Stomach (tissue), 4 donors: Measurements from ENCODE around the gene CACNA2D4.

Source experiments
- POLR2A ChIP-seq, 4 donors: fragments of 450-650 bp; IDR thresholded peaks; one replicate each; pipeline ENCODE4 v1.6.1; 2016; ENCODE audit warnings: antibody characterized with exemption in 4 of 4, control low read depth in 2 of 4, mild to moderate bottlenecking in 1 of 4, moderate library complexity in 1 of 4
- POLR2AphosphoS5 ChIP-seq, 3 donors: sonication (generic); formaldehyde crosslinking; IDR thresholded peaks; one replicate each; pipeline ENCODE4 v1.6.1; 2016; ENCODE audit warnings: antibody characterized with exemption in 3 of 3
- TF ChIP-seq, protein P1 (sequence below), 7 experiments: fragments of 450-650 bp in 4 of 7; fragments of 200-600 bp in 3 of 7; sonication (generic) in 3 of 7; IDR thresholded peaks; one replicate each; pipeline ENCODE4 v1.5.1; 2016 to 2019; ENCODE audit warnings: antibody characterized with exemption in 7 of 7, control low read depth in 2 of 7, mild to moderate bottlenecking in 1 of 7

DNA sequence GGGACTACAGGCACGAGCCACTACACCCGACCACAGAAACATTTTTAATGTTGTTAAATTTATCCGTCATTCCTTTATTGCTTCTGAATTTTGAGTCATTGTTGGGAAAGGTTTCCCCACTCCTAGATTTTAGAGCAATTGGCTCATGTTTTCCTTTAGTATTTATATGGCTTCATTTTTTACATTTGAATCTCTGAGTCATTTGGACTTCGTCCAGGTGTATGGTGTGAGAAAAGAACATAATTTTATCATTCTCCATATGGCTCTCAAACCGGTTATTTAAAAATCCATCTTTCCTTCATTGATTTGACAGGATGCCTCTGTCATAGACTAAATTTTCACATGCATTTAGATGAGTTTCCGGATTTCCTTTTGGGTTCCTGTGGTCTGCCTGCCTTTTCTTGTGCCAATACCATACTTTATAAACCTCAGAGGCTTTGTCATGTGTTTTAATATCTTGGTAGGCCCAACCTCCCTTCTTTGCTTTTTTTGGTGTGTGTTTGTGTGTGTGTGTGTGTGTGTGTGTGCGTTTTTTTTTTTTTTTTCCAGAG, 67.2 kb downstream of the CACNA2D4 start:
- TF ChIP-seq POLR2A (IDR thresholded peaks at IDR 0.05) (no peak), POLR2AphosphoS5 (IDR thresholded peaks at IDR 0.05) (no peak)
- TF ChIP-seq, protein P1, sequence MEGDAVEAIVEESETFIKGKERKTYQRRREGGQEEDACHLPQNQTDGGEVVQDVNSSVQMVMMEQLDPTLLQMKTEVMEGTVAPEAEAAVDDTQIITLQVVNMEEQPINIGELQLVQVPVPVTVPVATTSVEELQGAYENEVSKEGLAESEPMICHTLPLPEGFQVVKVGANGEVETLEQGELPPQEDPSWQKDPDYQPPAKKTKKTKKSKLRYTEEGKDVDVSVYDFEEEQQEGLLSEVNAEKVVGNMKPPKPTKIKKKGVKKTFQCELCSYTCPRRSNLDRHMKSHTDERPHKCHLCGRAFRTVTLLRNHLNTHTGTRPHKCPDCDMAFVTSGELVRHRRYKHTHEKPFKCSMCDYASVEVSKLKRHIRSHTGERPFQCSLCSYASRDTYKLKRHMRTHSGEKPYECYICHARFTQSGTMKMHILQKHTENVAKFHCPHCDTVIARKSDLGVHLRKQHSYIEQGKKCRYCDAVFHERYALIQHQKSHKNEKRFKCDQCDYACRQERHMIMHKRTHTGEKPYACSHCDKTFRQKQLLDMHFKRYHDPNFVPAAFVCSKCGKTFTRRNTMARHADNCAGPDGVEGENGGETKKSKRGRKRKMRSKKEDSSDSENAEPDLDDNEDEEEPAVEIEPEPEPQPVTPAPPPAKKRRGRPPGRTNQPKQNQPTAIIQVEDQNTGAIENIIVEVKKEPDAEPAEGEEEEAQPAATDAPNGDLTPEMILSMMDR (IDR thresholded peaks at IDR 0.05) = no peak
